HG03045 (cell line): ENCODE measurements around the gene MCRS1.
A peak's percentile ranks its signal among the peaks of the same experiment; 100 is the strongest.
"Not testable (repeated sequence)": the region's sequence is repeated elsewhere in the genome, so short reads cannot be mapped to it uniquely, and the experiment has no call there.

Experiments
- ATAC-seq: cut with Tn5 transposase; IDR thresholded peaks from one replicate; pipeline ENCODE4 v1.9.1; 2021; ENCODE audit warnings: mild to moderate bottlenecking, moderate library complexity; ENCODE audit not compliant: unreplicated experiment

Gene MCRS1

GRCh38 chr12:49567611-49568441 lies at the start of gene MCRS1:
Gene MCRS1 (minus strand): TSS chr12:49568142. CDS start chr12:49566731, 1,411 bp downstream.
- ATAC-seq, result peak; percentile 83

- no peak for ATAC-seq
These were observed 48.7 kb upstream of the MCRS1 start for GRCh38 chr12:49616533-49617219.

- ATAC-seq, result no peak
These were observed 47.8 kb upstream of the MCRS1 start for GRCh38 chr12:49615725-49616124.

- ATAC-seq, result no peak
These were observed 44.3 kb upstream of the MCRS1 start for GRCh38 chr12:49612210-49612609.

- not testable (repeated sequence) for ATAC-seq
These were observed 42.8 kb upstream of the MCRS1 start for GRCh38 chr12:49610785-49611184.

- no peak for ATAC-seq
These were observed 41.9 kb upstream of the MCRS1 start for GRCh38 chr12:49609875-49610154.

- ATAC-seq, result no peak
These were observed 41.3 kb upstream of the MCRS1 start for GRCh38 chr12:49609059-49609874.

- not testable (repeated sequence) for ATAC-seq
These were observed 37.6 kb upstream of the MCRS1 start, which contains the start of gene FAM186B for GRCh38 chr12:49605539-49605938. Gene FAM186B (minus strand): TSS chr12:49605639. CDS start chr12:49605477, 162 bp downstream.

- ATAC-seq, result no peak
These were observed 36.9 kb upstream of the MCRS1 start for GRCh38 chr12:49604856-49605255.

- no peak for ATAC-seq
These were observed 35.8 kb upstream of the MCRS1 start for GRCh38 chr12:49603721-49604120.

GRCh38 chr12:49599961-49600360 lies 32.0 kb upstream of the MCRS1 start:
- no peak for ATAC-seq

- no peak for ATAC-seq
These were observed 30.6 kb upstream of the MCRS1 start for GRCh38 chr12:49598527-49598926.

- no peak for ATAC-seq
These were observed 21.0 kb upstream of the MCRS1 start for GRCh38 chr12:49588721-49589516.

GRCh38 chr12:49588281-49588680 lies 20.3 kb upstream of the MCRS1 start:
- ATAC-seq, result no peak

- ATAC-seq, result no peak
These were observed 19.4 kb upstream of the MCRS1 start for GRCh38 chr12:49587174-49587908.

- no peak for ATAC-seq
These were observed 17.8 kb upstream of the MCRS1 start for GRCh38 chr12:49585477-49586459.

GRCh38 chr12:49584591-49584990 lies 16.6 kb upstream of the MCRS1 start:
- no peak for ATAC-seq

GRCh38 chr12:49583366-49584094 lies 15.6 kb upstream of the MCRS1 start:
- no peak for ATAC-seq
